Adipocyte (in vitro differentiated cells): ENCODE results near the gene HS3ST4.

Experiments
- DNase-seq: peaks from one replicate; pipeline ENCODE4 v3.0.0-alpha.2; 2015; ENCODE audit warnings: low read depth
- H3K27me3 ChIP-seq: replicated peaks from 2 replicates; pipeline ENCODE4 v1.7.0; 2013; ENCODE audit warnings: mild to moderate bottlenecking, low read length, moderate library complexity; ENCODE audit not compliant: control insufficient read depth, insufficient read depth
- H3K36me3 ChIP-seq: 2 replicates; pipeline ENCODE4 v1.7.0; 2013; ENCODE audit warnings: low read length, mild to moderate bottlenecking, moderate library complexity; ENCODE audit not compliant: control insufficient read depth, insufficient read depth, severe bottlenecking
- H3K4me1 ChIP-seq: 2 replicates; pipeline ENCODE4 v1.7.0; 2013; ENCODE audit warnings: mild to moderate bottlenecking, low read length, moderate library complexity; ENCODE audit not compliant: control insufficient read depth, insufficient read depth
- H3K4me3 ChIP-seq: 2 replicates; pipeline ENCODE4 v1.7.0; 2013; ENCODE audit warnings: mild to moderate bottlenecking, low read length, moderate library complexity
- H3K9ac ChIP-seq: 2 replicates; pipeline ENCODE4 v1.7.0; 2013; ENCODE audit warnings: mild to moderate bottlenecking, low read length, moderate library complexity
- H3K9me3 ChIP-seq: 2 replicates; pipeline ENCODE4 v1.7.0; 2013; ENCODE audit warnings: mild to moderate bottlenecking, low read length, moderate library complexity; ENCODE audit not compliant: control insufficient read depth

Gene HS3ST4

GRCh38 chr16:26157319-26157718 is 465.6 kb downstream of the HS3ST4 start:
- no peaks in the 10 kb centered on the region for H3K4me1 ChIP-seq
- H3K27me3 ChIP-seq: no peaks in the 10 kb centered on the region
- no peaks in the 10 kb centered on the region for H3K9me3 ChIP-seq
- no peak overlapping the region for H3K9ac ChIP-seq
- H3K4me3 ChIP-seq: no peak overlapping the region
- DNase-seq: no peak
- H3K36me3 ChIP-seq: no peaks in the 10 kb centered on the region

- no peaks in the 10 kb centered on the region for H3K9me3 ChIP-seq
- H3K4me3 ChIP-seq: no peak overlapping the region
- H3K4me1 ChIP-seq: no peaks in the 10 kb centered on the region
- H3K36me3 ChIP-seq: no peaks in the 10 kb centered on the region
- DNase-seq: no peak
- no peaks in the 10 kb centered on the region for H3K27me3 ChIP-seq
- no peak overlapping the region for H3K9ac ChIP-seq
These were observed 466.5 kb downstream of the HS3ST4 start for GRCh38 chr16:26158142-26158759.

GRCh38 chr16:26161461-26162180 is 469.9 kb downstream of the HS3ST4 start:
- Histone ChIP-seq H3K27me3 (no peaks in the 10 kb centered on the region), H3K9ac (no peak overlapping the region), H3K36me3 (no peaks in the 10 kb centered on the region), H3K4me1 (no peaks in the 10 kb centered on the region), H3K9me3 (no peaks in the 10 kb centered on the region), H3K4me3 (no peak overlapping the region)
- no peak for DNase-seq

- Histone ChIP-seq H3K4me1 (no peaks in the 10 kb centered on the region), H3K9ac (no peak overlapping the region), H3K4me3 (no peak overlapping the region), H3K9me3 (no peaks in the 10 kb centered on the region), H3K27me3 (no peaks in the 10 kb centered on the region), H3K36me3 (no peaks in the 10 kb centered on the region)
- DNase-seq: no peak
These were observed 477.7 kb downstream of the HS3ST4 start for GRCh38 chr16:26169473-26169872.

GRCh38 chr16:26175944-26176343 is 484.2 kb downstream of the HS3ST4 start:
- H3K9me3 ChIP-seq: peaks cover 7% of the 10 kb centered on the region
- no peak overlapping the region for H3K4me3 ChIP-seq
- H3K27me3 ChIP-seq: no peaks in the 10 kb centered on the region
- no peaks in the 10 kb centered on the region for H3K36me3 ChIP-seq
- no peaks in the 10 kb centered on the region for H3K4me1 ChIP-seq
- no peak for DNase-seq
- no peak overlapping the region for H3K9ac ChIP-seq

GRCh38 chr16:26177438-26177837 is 485.7 kb downstream of the HS3ST4 start:
- H3K9me3 ChIP-seq: peaks cover 11% of the 10 kb centered on the region
- H3K27me3 ChIP-seq: no peaks in the 10 kb centered on the region
- DNase-seq: no peak
- no peak overlapping the region for H3K4me3 ChIP-seq
- H3K9ac ChIP-seq: no peak overlapping the region
- H3K36me3 ChIP-seq: no peaks in the 10 kb centered on the region
- H3K4me1 ChIP-seq: no peaks in the 10 kb centered on the region

- Histone ChIP-seq H3K9ac (no peak overlapping the region), H3K4me1 (no peaks in the 10 kb centered on the region), H3K4me3 (no peak overlapping the region), H3K9me3 (peaks cover 11% of the 10 kb centered on the region), H3K27me3 (no peaks in the 10 kb centered on the region), H3K36me3 (no peaks in the 10 kb centered on the region)
- no peak for DNase-seq
These were observed 486.5 kb downstream of the HS3ST4 start for GRCh38 chr16:26178298-26178697.

GRCh38 chr16:26186091-26186615 is 494.4 kb downstream of the HS3ST4 start:
- Histone ChIP-seq H3K9ac (no peak overlapping the region), H3K4me3 (no peak overlapping the region), H3K9me3 (peaks cover 3% of the 10 kb centered on the region), H3K4me1 (no peaks in the 10 kb centered on the region), H3K36me3 (no peaks in the 10 kb centered on the region), H3K27me3 (no peaks in the 10 kb centered on the region)
- DNase-seq: no peak
